OCI-LY1 (cell line): ENCODE measurements around the gene SETD5.

ENCODE experiments used
- CTCF ChIP-seq: fragments of 200-600 bp; sonication (generic), shearing (Covaris generic); IDR thresholded peaks from 2 replicates; pipeline ENCODE4 v1.5.1; 2017; ENCODE audit warnings: mild to moderate bottlenecking, antibody characterized with exemption, low read length, moderate library complexity, mixed read lengths
- EZH2 ChIP-seq: fragments of 200-600 bp; sonication (generic), shearing (Covaris generic); IDR thresholded peaks from 2 replicates; pipeline ENCODE4 v1.8.0; 2017; ENCODE audit warnings: borderline replicate concordance, mixed run types, mild to moderate bottlenecking, antibody characterized with exemption, low read length, moderate library complexity, mixed read lengths

DNA sequence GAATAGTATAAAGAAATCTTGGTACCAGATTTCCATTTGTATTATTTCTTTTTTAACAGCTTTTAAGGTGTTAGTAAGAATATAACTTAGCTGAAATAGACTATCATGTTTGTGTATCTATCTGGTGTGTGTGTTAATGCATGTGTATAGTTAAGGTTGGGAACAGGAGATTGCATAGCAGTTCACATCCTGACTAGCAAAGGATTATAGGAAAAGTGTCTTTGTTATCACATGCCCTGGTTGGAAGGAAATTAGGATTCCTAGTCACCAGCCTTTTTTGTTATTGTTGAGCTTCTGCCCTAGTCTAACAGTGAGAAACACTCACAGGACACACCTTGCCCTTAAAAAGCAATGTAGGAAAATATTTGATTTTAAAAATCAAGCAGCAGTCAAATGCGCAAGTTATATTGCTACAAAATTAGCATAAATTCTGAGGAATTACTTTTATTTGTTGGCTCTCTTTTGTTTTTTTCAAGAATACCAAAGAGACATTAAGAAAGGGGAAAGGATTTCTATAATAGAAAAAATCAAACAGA is 58.2 kb downstream of the SETD5 start:
- no peak for TF ChIP-seq CTCF
- no peak for TF ChIP-seq EZH2
